ENCODE data around the gene GTF3C1. TPM values are rescaled to one million over a fixed set of nuclear protein-coding genes. Genes with fewer than 3 reads are reported as not detected.

Gene GTF3C1
- total RNA-seq, 1 donor, result 71.8 TPM

DNA sequence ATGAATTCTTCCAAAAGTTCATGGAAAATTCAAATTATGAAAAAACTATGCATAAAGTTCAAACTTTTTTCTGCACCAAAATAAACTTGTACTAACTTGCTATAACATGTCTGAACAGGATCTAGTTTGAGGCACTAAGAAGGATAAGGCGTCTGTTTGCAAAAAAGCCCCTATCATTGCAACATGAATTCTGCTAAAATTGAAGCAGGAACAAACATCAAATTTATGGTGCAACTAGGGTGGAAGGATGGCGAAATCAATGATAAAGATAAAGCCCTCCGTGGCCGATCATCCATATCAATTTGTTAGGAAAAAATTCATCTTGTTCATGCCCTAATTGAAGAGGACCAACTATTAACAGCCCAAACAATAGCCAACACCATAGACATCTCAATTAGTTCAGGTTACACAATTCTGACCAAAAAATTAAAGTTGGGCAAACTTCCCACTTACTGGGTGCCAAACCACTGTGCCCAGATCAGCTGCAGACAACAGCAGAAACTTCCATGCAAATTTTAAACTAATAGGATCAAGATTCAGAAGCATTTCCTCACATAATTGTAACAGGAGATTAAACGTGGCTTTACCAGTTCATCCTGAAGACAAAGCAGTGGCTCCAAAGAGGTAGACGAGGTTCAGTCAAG, 134.8 kb downstream of the GTF3C1 start:
- TF ChIP-seq, protein P1, sequence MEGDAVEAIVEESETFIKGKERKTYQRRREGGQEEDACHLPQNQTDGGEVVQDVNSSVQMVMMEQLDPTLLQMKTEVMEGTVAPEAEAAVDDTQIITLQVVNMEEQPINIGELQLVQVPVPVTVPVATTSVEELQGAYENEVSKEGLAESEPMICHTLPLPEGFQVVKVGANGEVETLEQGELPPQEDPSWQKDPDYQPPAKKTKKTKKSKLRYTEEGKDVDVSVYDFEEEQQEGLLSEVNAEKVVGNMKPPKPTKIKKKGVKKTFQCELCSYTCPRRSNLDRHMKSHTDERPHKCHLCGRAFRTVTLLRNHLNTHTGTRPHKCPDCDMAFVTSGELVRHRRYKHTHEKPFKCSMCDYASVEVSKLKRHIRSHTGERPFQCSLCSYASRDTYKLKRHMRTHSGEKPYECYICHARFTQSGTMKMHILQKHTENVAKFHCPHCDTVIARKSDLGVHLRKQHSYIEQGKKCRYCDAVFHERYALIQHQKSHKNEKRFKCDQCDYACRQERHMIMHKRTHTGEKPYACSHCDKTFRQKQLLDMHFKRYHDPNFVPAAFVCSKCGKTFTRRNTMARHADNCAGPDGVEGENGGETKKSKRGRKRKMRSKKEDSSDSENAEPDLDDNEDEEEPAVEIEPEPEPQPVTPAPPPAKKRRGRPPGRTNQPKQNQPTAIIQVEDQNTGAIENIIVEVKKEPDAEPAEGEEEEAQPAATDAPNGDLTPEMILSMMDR (IDR thresholded peaks at IDR 0.05; ENCODE audit: insufficient read depth, low read length), result no peak
- no peak overlapping the region for H3K4me3 ChIP-seq (ENCODE audit: low read depth, low read length)
- no peak for DNase-seq (ENCODE audit: low read depth)

DNA sequence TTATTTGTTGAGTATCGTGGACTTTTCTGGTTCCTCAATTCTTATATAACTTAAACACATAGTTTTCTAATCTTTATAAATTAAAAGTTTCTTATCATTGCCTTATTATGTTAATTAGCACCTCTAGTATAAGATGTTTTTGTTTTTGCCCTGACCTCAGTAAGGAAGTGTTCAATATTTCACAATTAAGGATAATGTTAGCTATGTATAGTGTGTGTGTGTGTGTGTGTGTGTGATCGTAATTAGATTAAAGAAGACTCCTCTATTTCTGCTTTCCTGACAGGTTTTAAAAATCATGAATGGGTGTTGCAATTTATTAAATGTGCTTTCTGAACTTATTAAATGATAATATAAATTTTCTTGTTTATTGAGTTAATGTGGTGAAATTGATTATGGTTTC, 135.8 kb downstream of the GTF3C1 start:
- no peak overlapping the region for H3K4me3 ChIP-seq (ENCODE audit: low read depth, low read length)
- TF ChIP-seq, protein P1 (IDR thresholded peaks at IDR 0.05; ENCODE audit: insufficient read depth, low read length), result no peak
- DNase-seq (ENCODE audit: low read depth), result no peak

DNA sequence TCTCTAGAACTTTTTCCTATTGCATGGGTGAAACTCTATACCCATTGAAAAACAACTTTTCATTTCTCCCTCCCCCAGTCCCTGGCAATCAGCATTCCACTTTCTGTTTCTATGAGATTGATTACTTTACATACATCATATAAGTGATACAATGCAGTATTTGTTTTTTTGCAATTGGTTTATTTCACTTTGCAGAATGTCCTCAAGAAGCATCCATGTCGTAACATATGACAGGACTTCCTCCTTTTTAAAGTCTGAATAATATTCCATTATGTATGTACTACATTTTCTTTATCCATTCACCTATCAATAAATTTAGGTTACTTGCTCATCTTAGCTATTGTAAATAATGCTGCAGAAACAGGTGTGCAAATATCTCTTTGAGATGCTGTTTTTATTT, 139.0 kb downstream of the GTF3C1 start:
- H3K4me3 ChIP-seq (ENCODE audit: low read depth, low read length), result no peak overlapping the region
- TF ChIP-seq, protein P1 (IDR thresholded peaks at IDR 0.05; ENCODE audit: insufficient read depth, low read length), result no peak
- DNase-seq (ENCODE audit: low read depth), result no peak

Other genes starting within 250 kb of the GTF3C1 start
- gene IL4R, start 235.9 kb downstream of the GTF3C1 start, total RNA-seq (ENCODE audit: low replicate concordance), result 25.6 and 82.3 TPM in 2 replicates
- 0.54 TPM in 1 of 2 replicates, not detected in the other for gene IL21R, start 147.7 kb downstream of the GTF3C1 start, total RNA-seq (ENCODE audit: low replicate concordance)
- 23.0 TPM in 2 replicates for gene KATNIP, start 231 bp upstream of the GTF3C1 start, total RNA-seq (ENCODE audit: low replicate concordance)

Data from fibroblast of the aortic adventitia (primary cell).